Measurements from ENCODE around the gene ZFPL1.

ZFPL1 gene

GRCh38 chr11:65100674-65101350, 16.8 kb downstream of the ZFPL1 start:
- H3K27ac ChIP-seq (ENCODE audit: low read length): no peak overlapping the region
- H3K4me3 ChIP-seq (ENCODE audit: low read length): no peak overlapping the region
- H3K27me3 ChIP-seq (ENCODE audit: insufficient read depth, low read length): no peaks in the 10 kb centered on the region
- H3K36me3 ChIP-seq (ENCODE audit: insufficient read depth, low read depth, low read length): peaks cover 27% of the 10 kb centered on the region
- no peak overlapping the region for H3K9ac ChIP-seq (ENCODE audit: low read depth, low read length)
- H3K4me1 ChIP-seq (ENCODE audit: insufficient read depth, low read length): 0 out of 2 replicates have a peak, but pooled peaks cover 4% of the 10 kb centered on the region
- H3K9me3 ChIP-seq (ENCODE audit: insufficient read depth, low read depth, low read length): no peaks in the 10 kb centered on the region

- Histone ChIP-seq H3K27me3 (ENCODE audit: insufficient read depth, low read length) (no peaks in the 10 kb centered on the region), H3K27ac (ENCODE audit: low read length) (no peak overlapping the region), H3K9ac (ENCODE audit: low read depth, low read length) (no peak overlapping the region), H3K36me3 (ENCODE audit: insufficient read depth, low read depth, low read length) (peaks cover 30% of the 10 kb centered on the region), H3K4me3 (ENCODE audit: low read length) (no peak overlapping the region), H3K9me3 (ENCODE audit: insufficient read depth, low read depth, low read length) (no peaks in the 10 kb centered on the region), H3K4me1 (ENCODE audit: insufficient read depth, low read length) (no peaks in the 10 kb centered on the region)
Observed at GRCh38 chr11:65102142-65103095, 18.4 kb downstream of the ZFPL1 start.

DNA sequence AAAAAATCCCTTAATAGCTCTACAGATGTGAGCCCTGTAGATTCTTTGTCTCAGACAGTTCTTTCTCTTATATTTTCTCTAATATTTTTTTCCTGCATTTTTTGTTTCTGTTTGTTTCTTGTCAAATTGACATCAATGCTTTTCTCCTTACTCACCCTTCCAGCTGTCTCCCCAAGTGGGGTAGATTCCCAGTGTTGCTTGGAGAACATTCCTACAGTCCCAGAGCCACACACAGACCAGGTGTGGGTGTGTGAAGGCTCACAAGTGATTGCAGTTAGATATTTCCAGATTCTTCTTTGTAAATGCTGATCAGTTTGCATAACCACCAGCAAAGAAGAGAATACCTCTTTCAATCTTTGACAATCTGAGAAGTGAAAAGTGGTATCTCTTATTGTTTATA, 19.5 kb downstream of the ZFPL1 start:
- no peaks in the 10 kb centered on the region for H3K4me1 ChIP-seq (ENCODE audit: insufficient read depth, low read length)

GRCh38 chr11:65104628-65105027, 20.6 kb downstream of the ZFPL1 start:
- H3K27ac ChIP-seq (ENCODE audit: low read length): no peak overlapping the region
- H3K9ac ChIP-seq (ENCODE audit: low read depth, low read length): no peak overlapping the region

More for the DNA sequence above, 19.5 kb downstream of the ZFPL1 start:
- no peaks in the 10 kb centered on the region for H3K27me3 ChIP-seq (ENCODE audit: insufficient read depth, low read length)
- H3K27ac ChIP-seq (ENCODE audit: low read length): no peak overlapping the region
- H3K36me3 ChIP-seq (ENCODE audit: insufficient read depth, low read depth, low read length): peaks cover 24% of the 10 kb centered on the region
- H3K9me3 ChIP-seq (ENCODE audit: insufficient read depth, low read depth, low read length): no peaks in the 10 kb centered on the region
- H3K4me3 ChIP-seq (ENCODE audit: low read length): no peak overlapping the region
- H3K9ac ChIP-seq (ENCODE audit: low read depth, low read length): no peak overlapping the region

DNA sequence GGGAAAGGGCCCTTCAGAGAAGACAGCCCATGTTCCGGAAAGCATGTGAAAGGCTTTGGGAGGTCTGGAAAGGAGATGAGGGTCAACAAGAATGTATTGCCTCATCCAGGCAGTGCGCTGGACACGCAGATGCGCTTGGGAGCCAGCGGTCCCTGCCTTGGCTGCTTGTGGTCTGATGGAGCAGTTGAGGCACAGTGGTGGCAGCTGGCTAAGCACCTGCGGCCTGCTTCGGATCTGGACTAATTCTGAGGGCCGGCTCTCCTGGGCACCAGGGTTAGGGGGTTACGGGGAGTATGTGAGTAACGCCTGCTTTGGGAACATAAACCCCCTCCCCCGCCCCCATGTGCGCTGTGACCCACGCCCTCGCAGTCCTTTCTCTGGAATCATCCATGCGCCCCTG, 23.1 kb downstream of the ZFPL1 start:
- Histone ChIP-seq H3K36me3 (ENCODE audit: insufficient read depth, low read depth, low read length) (peaks cover 23% of the 10 kb centered on the region), H3K4me3 (ENCODE audit: low read length) (no peak overlapping the region), H3K4me1 (ENCODE audit: insufficient read depth, low read length) (no peaks in the 10 kb centered on the region), H3K9me3 (ENCODE audit: insufficient read depth, low read depth, low read length) (no peaks in the 10 kb centered on the region), H3K27ac (ENCODE audit: low read length) (no peak overlapping the region), H3K27me3 (ENCODE audit: insufficient read depth, low read length) (no peaks in the 10 kb centered on the region), H3K9ac (ENCODE audit: low read depth, low read length) (no peak overlapping the region)

More at GRCh38 chr11:65104628-65105027, 20.6 kb downstream of the ZFPL1 start:
- Histone ChIP-seq H3K4me1 (ENCODE audit: insufficient read depth, low read length) (no peaks in the 10 kb centered on the region), H3K4me3 (ENCODE audit: low read length) (no peak overlapping the region), H3K27me3 (ENCODE audit: insufficient read depth, low read length) (no peaks in the 10 kb centered on the region), H3K36me3 (ENCODE audit: insufficient read depth, low read depth, low read length) (peaks cover 23% of the 10 kb centered on the region), H3K9me3 (ENCODE audit: insufficient read depth, low read depth, low read length) (no peaks in the 10 kb centered on the region)

- Histone ChIP-seq H3K4me1 (ENCODE audit: insufficient read depth, low read length) (no peaks in the 10 kb centered on the region), H3K27ac (ENCODE audit: low read length) (no peak overlapping the region), H3K4me3 (ENCODE audit: low read length) (no peak overlapping the region), H3K27me3 (ENCODE audit: insufficient read depth, low read length) (no peaks in the 10 kb centered on the region), H3K9me3 (ENCODE audit: insufficient read depth, low read depth, low read length) (no peaks in the 10 kb centered on the region), H3K36me3 (ENCODE audit: insufficient read depth, low read depth, low read length) (peaks cover 22% of the 10 kb centered on the region), H3K9ac (ENCODE audit: low read depth, low read length) (no peak overlapping the region)
Observed at GRCh38 chr11:65107751-65108468, 23.9 kb downstream of the ZFPL1 start.

DNA sequence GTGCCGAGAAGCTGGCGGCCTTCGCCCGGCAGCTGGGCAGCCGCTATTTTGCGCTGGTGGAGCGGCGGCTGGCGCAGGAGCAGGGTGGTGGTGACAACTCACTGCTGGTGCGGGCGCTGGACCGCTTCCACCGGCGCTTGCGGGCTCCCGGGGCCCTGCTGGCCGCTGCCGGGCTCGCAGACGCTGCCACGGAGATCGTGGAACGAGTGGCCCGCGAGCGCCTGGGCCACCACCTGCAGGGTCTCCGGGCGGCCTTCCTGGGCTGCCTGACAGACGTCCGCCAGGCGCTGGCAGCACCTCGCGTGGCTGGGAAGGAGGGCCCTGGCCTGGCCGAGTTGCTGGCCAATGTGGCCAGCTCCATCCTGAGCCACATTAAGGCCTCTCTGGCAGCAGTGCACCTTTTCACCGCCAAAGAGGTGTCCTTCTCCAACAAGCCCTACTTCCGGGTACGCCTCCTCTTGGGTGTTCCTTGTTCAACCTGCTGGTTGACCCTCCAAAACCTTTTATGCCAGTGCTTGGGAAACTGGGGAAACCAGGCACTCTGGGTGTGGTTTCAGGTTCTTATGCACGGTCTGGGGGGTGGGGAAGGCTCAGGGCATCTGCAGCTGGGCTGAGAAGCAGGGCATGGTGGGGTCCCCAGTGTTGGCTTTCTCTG, 24.6 kb downstream of the ZFPL1 start:
- no peak overlapping the region for H3K4me3 ChIP-seq (ENCODE audit: low read length)
- no peak overlapping the region for H3K9ac ChIP-seq (ENCODE audit: low read depth, low read length)
- peaks cover 5% of the 10 kb centered on the region; the same call in 1 of the 2 replicates for H3K4me1 ChIP-seq (ENCODE audit: insufficient read depth, low read length)
- no peaks in the 10 kb centered on the region for H3K9me3 ChIP-seq (ENCODE audit: insufficient read depth, low read depth, low read length)
- H3K27me3 ChIP-seq (ENCODE audit: insufficient read depth, low read length): no peaks in the 10 kb centered on the region
- peaks cover 19% of the 10 kb centered on the region for H3K36me3 ChIP-seq (ENCODE audit: insufficient read depth, low read depth, low read length)
- no peak overlapping the region for H3K27ac ChIP-seq (ENCODE audit: low read length)

- H3K36me3 ChIP-seq (ENCODE audit: insufficient read depth, low read depth, low read length): peaks cover 14% of the 10 kb centered on the region
- no peak overlapping the region for H3K4me3 ChIP-seq (ENCODE audit: low read length)
- H3K9me3 ChIP-seq (ENCODE audit: insufficient read depth, low read depth, low read length): no peaks in the 10 kb centered on the region
- H3K4me1 ChIP-seq (ENCODE audit: insufficient read depth, low read length): peaks cover 5% of the 10 kb centered on the region; the same call in 1 of the 2 replicates
- H3K27me3 ChIP-seq (ENCODE audit: insufficient read depth, low read length): no peaks in the 10 kb centered on the region
- no peak overlapping the region for H3K27ac ChIP-seq (ENCODE audit: low read length)
- H3K9ac ChIP-seq (ENCODE audit: low read depth, low read length): no peak overlapping the region
Observed at GRCh38 chr11:65109231-65110198, 25.5 kb downstream of the ZFPL1 start.

GRCh38 chr11:65110354-65110861, 26.4 kb downstream of the ZFPL1 start:
- Histone ChIP-seq H3K4me1 (ENCODE audit: insufficient read depth, low read length) (peaks cover 5% of the 10 kb centered on the region; the same call in 1 of the 2 replicates), H3K27ac (ENCODE audit: low read length) (no peak overlapping the region), H3K4me3 (ENCODE audit: low read length) (no peak overlapping the region), H3K9ac (ENCODE audit: low read depth, low read length) (no peak overlapping the region), H3K36me3 (ENCODE audit: insufficient read depth, low read depth, low read length) (peaks cover 14% of the 10 kb centered on the region), H3K27me3 (ENCODE audit: insufficient read depth, low read length) (no peaks in the 10 kb centered on the region), H3K9me3 (ENCODE audit: insufficient read depth, low read depth, low read length) (no peaks in the 10 kb centered on the region)

DNA sequence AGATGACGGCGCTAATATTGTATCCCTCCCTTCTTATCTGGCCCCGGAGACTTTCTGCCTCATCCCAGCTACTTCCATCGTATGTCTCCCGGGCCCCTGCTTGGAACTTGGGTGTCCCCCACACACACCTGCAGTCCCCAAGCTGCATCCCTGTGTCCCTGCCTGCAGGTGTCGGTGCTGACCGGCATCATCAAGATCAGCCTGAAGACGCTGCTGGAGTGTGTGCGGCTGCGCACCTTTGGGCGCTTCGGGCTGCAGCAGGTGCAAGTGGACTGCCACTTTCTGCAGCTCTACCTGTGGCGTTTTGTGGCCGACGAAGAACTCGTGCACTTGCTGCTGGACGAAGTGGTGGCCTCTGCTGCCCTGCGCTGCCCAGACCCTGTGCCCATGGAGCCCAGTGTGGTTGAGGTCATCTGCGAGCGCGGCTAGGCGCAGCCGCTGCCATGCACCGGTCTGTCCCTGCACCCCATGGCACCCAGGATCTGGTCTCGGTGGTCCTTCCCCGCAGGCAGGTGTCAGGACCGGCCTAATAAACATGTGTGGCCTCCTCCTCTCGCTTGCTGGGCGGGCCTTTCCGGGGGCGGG, 27.2 kb downstream of the ZFPL1 start:
- peaks cover 21% of the 10 kb centered on the region for H3K36me3 ChIP-seq (ENCODE audit: insufficient read depth, low read depth, low read length)
- H3K9me3 ChIP-seq (ENCODE audit: insufficient read depth, low read depth, low read length): no peaks in the 10 kb centered on the region
- H3K27me3 ChIP-seq (ENCODE audit: insufficient read depth, low read length): no peaks in the 10 kb centered on the region
- H3K4me3 ChIP-seq (ENCODE audit: low read length): peak overlapping the region; percentile 41; the same call in 1 of the 2 replicates
- no peak overlapping the region for H3K9ac ChIP-seq (ENCODE audit: low read depth, low read length)
- no peak overlapping the region for H3K27ac ChIP-seq (ENCODE audit: low read length)
- peaks cover 5% of the 10 kb centered on the region; the same call in 1 of the 2 replicates for H3K4me1 ChIP-seq (ENCODE audit: insufficient read depth, low read length)

Measured in iPS-20b (cell line).